Memory B cell (primary cell): ENCODE data around the gene TBC1D3.
"Not testable (repeated sequence)": the region's sequence is repeated elsewhere in the genome, so short reads cannot be mapped to it uniquely, and the experiment has no call there.

Experiments used
- ATAC-seq: fragments of 150-1000 bp; cut with Tn5 transposase; 2 replicates; pipeline ENCODE4 v1.10.0; 2021; ENCODE audit warnings: low read depth, mild to moderate bottlenecking, moderate library complexity
- DNase-seq, 2 donors: peaks; one replicate each; pipeline ENCODE4 v3.0.0; 2022; ENCODE audit warnings: low spot score in 2 of 2
- H3K27ac Mint-ChIP-seq: one replicate; pipeline ENCODE4 v1.8.0; 2022; ENCODE audit warnings: mild to moderate bottlenecking, moderate library complexity, mixed read lengths
- H3K27me3 Mint-ChIP-seq: one replicate; pipeline ENCODE4 v1.8.0; 2022; ENCODE audit warnings: mixed read lengths
- H3K36me3 Mint-ChIP-seq: one replicate; pipeline ENCODE4 v1.8.0; 2022; ENCODE audit warnings: mild to moderate bottlenecking, mixed read lengths
- H3K4me1 Mint-ChIP-seq: one replicate; pipeline ENCODE4 v1.8.0; 2022; ENCODE audit warnings: mixed read lengths
- H3K4me3 Mint-ChIP-seq: one replicate; pipeline ENCODE4 v1.8.0; 2022; ENCODE audit warnings: mild to moderate bottlenecking, moderate library complexity, mixed read lengths
- H3K9me3 Mint-ChIP-seq: one replicate; pipeline ENCODE4 v1.8.0; 2022; ENCODE audit warnings: mixed read lengths

TBC1D3 gene

DNA sequence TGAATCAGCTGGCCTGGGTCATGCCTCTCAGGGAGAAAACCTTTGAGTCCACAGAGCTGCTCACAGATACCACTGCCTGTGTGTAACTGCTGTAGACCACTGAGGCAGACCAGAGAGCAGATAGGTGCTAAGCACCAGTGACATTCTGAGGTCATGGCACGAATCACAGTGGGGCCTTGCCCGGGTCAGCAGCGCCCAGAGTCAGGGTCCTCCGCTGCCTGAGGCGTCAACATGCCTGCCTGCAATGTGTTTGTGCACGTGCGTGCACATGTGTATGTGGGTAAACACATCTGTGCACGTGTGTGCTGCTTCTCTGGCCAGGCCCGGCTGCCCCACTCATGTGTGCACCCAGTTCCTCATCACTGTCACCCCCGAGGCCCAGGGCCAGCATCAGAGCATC is at the start of gene TBC1D3:
TBC1D3 (minus strand) TSS at position 101 of the 400 bp plus-strand sequence. CDS start 1,526 bp downstream, outside the sequence.
- not testable (repeated sequence) for ATAC-seq, H3K4me3 Mint-ChIP-seq, H3K36me3 Mint-ChIP-seq, H3K27ac Mint-ChIP-seq, H3K27me3 Mint-ChIP-seq, H3K4me1 Mint-ChIP-seq, H3K9me3 Mint-ChIP-seq, DNase-seq

DNA sequence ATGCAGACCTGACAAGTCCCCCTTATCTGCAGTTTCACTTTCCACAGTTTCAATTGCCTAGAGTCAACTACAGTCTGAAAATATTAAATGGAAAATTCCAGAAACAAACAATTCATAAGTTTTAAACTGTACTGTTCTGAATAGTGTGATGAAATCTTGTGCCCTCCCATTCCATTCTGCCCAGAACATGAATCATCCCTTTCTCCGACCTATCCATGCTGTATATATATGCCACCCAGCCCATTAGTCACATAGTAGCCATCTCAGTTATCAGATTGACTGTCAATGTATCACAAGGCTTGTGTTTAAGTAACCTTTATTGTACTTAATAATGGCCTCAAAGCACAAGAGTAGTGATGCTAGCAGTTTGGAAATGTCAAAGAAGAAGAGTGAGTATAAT is 40.4 kb upstream of the TBC1D3 start:
- not testable (repeated sequence) for H3K27me3 Mint-ChIP-seq, H3K36me3 Mint-ChIP-seq, H3K27ac Mint-ChIP-seq, H3K4me3 Mint-ChIP-seq, H3K9me3 Mint-ChIP-seq, ATAC-seq, H3K4me1 Mint-ChIP-seq, DNase-seq

DNA sequence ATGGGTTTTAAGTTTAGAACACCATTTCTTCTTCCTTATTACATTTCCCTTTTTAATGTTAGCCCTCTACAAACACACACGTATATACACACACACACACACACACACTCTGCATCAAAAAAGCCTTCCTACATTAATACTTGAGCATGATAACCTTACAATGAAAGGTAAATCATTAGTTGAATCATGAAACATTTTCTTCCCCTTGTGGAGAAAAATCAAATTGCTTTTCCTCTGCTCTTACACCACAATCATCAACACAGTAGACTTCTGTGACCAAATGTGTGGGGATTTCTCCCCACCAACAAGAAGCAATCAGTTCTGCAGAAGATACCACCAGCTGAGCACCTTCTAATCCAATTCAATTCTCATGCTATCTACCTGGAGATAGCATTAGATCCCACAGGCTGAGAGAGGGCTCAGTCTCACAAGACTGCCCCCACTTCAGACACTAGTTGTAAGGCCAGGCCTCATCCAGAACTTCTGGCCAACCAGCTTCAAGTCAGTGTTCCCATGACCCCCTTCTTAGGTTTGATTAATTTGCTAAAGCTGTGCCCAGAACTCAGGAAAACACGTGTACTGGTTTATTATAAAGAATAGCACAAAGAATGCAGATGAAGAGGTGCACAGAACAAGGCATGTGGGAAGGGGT is 33.6 kb upstream of the TBC1D3 start:
- H3K27me3 Mint-ChIP-seq, H3K4me3 Mint-ChIP-seq, DNase-seq, H3K27ac Mint-ChIP-seq, H3K9me3 Mint-ChIP-seq, H3K4me1 Mint-ChIP-seq, H3K36me3 Mint-ChIP-seq, ATAC-seq: not testable (repeated sequence)

DNA sequence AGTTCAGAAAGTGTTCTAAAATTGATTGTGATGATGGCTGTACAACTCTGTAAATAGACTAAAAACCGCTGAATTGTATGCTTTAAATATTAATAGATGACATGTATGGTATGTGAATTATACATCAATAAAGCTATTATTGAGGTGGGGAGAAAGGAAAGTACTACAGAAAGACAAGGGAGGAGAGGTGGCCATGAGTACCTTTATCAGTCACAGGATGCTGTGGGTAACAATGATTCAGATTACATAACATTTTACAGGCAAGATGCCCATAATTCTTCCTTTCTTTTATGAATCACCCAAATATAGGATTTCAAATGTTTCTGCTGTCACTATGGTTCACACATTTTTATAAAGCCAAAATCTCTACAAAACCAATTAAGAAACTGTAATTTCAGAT is 28.5 kb upstream of the TBC1D3 start:
- H3K36me3 Mint-ChIP-seq, DNase-seq, H3K27me3 Mint-ChIP-seq, H3K27ac Mint-ChIP-seq, H3K9me3 Mint-ChIP-seq, ATAC-seq, H3K4me1 Mint-ChIP-seq, H3K4me3 Mint-ChIP-seq: not testable (repeated sequence)

DNA sequence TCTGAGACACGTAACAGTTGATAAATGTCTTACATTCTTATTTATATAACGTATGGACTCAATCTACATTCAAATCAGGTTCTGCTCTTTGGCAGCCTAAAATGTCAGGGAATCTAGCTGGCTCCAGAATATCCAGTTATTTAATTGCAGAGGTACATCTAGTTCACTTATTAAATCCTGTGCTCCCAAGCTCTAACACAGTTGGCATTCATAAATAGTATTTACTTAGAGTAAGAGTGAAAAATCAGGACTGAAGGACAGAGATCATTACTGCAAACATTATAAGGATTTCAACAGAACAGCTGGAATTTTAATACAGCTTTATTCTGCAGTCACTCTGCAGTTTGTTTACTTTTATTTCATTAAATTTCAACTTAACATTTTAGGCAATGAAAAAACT is 7.9 kb upstream of the TBC1D3 start:
- not testable (repeated sequence) for H3K4me3 Mint-ChIP-seq, H3K27me3 Mint-ChIP-seq, H3K9me3 Mint-ChIP-seq, ATAC-seq, H3K4me1 Mint-ChIP-seq, H3K36me3 Mint-ChIP-seq, H3K27ac Mint-ChIP-seq, DNase-seq

DNA sequence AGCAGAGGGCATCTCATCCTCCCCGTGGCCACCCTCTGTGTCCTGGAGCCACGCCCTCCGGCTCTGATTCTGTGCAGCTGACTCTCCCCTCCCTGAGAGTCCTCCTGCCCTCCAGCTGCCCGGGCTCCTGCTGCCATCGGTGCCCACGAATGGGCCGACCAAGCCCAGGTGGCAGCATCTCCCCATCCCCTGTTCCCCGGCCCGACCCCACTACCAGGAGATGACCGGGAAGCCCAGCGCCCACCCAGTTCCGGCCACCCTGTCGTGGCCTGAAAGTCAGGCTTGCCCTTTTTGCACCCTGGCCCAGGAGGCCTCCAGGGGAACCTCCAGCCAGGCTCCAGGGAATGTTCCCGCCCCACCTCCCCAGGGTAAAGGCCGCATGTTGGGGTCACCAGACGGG is 57.5 kb downstream of the TBC1D3 start:
- H3K4me1 Mint-ChIP-seq, H3K4me3 Mint-ChIP-seq, H3K36me3 Mint-ChIP-seq, H3K27ac Mint-ChIP-seq, H3K9me3 Mint-ChIP-seq, H3K27me3 Mint-ChIP-seq, ATAC-seq, DNase-seq: not testable (repeated sequence)
